Endothelial cell (in vitro differentiated cells): ENCODE results near the gene ABHD12. TPM values are rescaled to one million over a fixed set of nuclear protein-coding genes. Genes with fewer than 3 reads are reported as not detected.

Experiments used
- DNase-seq: peaks from one replicate; pipeline ENCODE4 v3.0.0; 2021; ENCODE audit warnings: low spot score
- H3K27ac Mint-ChIP-seq: one replicate; pipeline ENCODE4 v1.8.0; 2021; ENCODE audit warnings: mixed read lengths, inconsistent platforms; ENCODE audit not compliant: unreplicated experiment
- H3K27me3 Mint-ChIP-seq: one replicate; pipeline ENCODE4 v1.8.0; 2021; ENCODE audit warnings: mild to moderate bottlenecking, moderate library complexity, mixed read lengths, inconsistent platforms; ENCODE audit not compliant: unreplicated experiment
- H3K36me3 Mint-ChIP-seq: one replicate; pipeline ENCODE4 v1.8.0; 2021; ENCODE audit warnings: mild to moderate bottlenecking, low read depth, mixed read lengths, inconsistent platforms; ENCODE audit not compliant: unreplicated experiment
- H3K4me1 Mint-ChIP-seq: one replicate; pipeline ENCODE4 v1.8.0; 2021; ENCODE audit warnings: mild to moderate bottlenecking, mixed read lengths, inconsistent platforms; ENCODE audit not compliant: unreplicated experiment
- H3K4me3 Mint-ChIP-seq: one replicate; pipeline ENCODE4 v1.8.0; 2021; ENCODE audit warnings: mild to moderate bottlenecking, mixed read lengths, inconsistent platforms; ENCODE audit not compliant: unreplicated experiment
- H3K9me3 Mint-ChIP-seq: one replicate; pipeline ENCODE4 v1.8.0; 2021; ENCODE audit warnings: mixed read lengths, inconsistent platforms; ENCODE audit not compliant: unreplicated experiment
- total RNA-seq: library from RNA; stranded (reverse); fragmentation: NEBNext Ultra II Directional; extraction: Animal tissue kit (Norgen Biotek cat#: 25700); gene quantifications from one replicate; pipeline ENCODE4 v1.2.1, GENCODE V29; 2021; ENCODE audit not compliant: unreplicated experiment
- TF ChIP-seq, protein P1 (sequence below): fragments of 200-600 bp; sonication (generic); IDR thresholded peaks from one replicate; pipeline ENCODE4 v1.5.0; 2021; ENCODE audit warnings: antibody characterized with exemption; ENCODE audit not compliant: unreplicated experiment

The ABHD12 gene
- total RNA-seq, 1 donor from 2014 or later: 28.0 TPM

DNA sequence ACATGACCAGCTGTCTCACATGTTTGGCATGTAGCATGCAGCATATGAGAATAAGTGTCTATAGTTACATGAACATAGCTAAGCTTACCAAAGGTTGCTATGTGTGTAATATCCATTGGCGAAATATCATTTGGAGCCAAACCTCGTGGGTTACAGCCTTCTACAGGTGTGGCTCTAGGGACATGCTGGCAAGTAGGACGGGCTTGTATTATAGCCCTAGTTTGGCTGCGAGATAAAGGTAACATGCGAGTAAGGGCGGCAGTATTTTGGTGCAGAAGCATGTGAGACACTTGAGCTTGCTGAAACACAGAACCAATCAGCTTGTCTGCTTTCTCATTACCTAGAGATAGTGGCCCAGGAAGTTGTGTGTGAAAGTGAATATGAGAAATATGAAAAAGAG is 6.5 kb upstream of the ABHD12 start:
- Mint-ChIP-seq H3K27me3 (no peaks in the 10 kb centered on the region), H3K4me3 (no peak overlapping the region), H3K36me3 (no peaks in the 10 kb centered on the region), H3K4me1 (no peaks in the 10 kb centered on the region), H3K27ac (no peak overlapping the region), H3K9me3 (no peaks in the 10 kb centered on the region)
- TF ChIP-seq, protein P1, sequence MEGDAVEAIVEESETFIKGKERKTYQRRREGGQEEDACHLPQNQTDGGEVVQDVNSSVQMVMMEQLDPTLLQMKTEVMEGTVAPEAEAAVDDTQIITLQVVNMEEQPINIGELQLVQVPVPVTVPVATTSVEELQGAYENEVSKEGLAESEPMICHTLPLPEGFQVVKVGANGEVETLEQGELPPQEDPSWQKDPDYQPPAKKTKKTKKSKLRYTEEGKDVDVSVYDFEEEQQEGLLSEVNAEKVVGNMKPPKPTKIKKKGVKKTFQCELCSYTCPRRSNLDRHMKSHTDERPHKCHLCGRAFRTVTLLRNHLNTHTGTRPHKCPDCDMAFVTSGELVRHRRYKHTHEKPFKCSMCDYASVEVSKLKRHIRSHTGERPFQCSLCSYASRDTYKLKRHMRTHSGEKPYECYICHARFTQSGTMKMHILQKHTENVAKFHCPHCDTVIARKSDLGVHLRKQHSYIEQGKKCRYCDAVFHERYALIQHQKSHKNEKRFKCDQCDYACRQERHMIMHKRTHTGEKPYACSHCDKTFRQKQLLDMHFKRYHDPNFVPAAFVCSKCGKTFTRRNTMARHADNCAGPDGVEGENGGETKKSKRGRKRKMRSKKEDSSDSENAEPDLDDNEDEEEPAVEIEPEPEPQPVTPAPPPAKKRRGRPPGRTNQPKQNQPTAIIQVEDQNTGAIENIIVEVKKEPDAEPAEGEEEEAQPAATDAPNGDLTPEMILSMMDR: no peak
- DNase-seq: no peak

DNA sequence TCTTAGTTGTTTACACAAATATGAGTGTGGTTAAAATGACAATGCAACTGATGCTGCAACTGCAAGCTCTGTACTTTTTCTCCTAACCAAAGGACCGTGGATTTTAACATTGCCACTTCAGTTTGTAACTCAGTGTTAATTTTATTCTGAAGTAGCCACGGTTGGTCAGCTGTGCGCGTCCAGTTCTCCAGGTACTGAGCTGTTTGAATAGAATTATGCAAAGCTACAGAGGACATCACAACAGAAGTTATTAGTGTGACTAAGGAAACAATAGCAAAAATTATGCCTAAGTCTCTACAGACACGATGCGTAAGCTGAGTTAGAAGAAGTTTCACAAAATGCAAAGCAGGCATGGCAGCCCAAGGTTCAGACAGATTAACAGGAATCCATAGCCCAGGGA is 4.4 kb upstream of the ABHD12 start:
- H3K27me3 Mint-ChIP-seq: peaks cover 3% of the 10 kb centered on the region
- H3K4me1 Mint-ChIP-seq: no peaks in the 10 kb centered on the region
- TF ChIP-seq, protein P1: no peak
- H3K4me3 Mint-ChIP-seq: no peak overlapping the region
- H3K9me3 Mint-ChIP-seq: no peaks in the 10 kb centered on the region
- H3K36me3 Mint-ChIP-seq: no peaks in the 10 kb centered on the region
- DNase-seq: no peak
- no peak overlapping the region for H3K27ac Mint-ChIP-seq

- Mint-ChIP-seq H3K9me3 (no peaks in the 10 kb centered on the region), H3K27me3 (peaks cover 6% of the 10 kb centered on the region), H3K27ac (no peak overlapping the region), H3K36me3 (peaks cover 4% of the 10 kb centered on the region), H3K4me1 (peaks cover 3% of the 10 kb centered on the region), H3K4me3 (no peak overlapping the region)
- TF ChIP-seq, protein P1: no peak
- DNase-seq: no peak
Measured at GRCh38 chr20:25394276-25394675, 3.6 kb upstream of the ABHD12 start.

DNA sequence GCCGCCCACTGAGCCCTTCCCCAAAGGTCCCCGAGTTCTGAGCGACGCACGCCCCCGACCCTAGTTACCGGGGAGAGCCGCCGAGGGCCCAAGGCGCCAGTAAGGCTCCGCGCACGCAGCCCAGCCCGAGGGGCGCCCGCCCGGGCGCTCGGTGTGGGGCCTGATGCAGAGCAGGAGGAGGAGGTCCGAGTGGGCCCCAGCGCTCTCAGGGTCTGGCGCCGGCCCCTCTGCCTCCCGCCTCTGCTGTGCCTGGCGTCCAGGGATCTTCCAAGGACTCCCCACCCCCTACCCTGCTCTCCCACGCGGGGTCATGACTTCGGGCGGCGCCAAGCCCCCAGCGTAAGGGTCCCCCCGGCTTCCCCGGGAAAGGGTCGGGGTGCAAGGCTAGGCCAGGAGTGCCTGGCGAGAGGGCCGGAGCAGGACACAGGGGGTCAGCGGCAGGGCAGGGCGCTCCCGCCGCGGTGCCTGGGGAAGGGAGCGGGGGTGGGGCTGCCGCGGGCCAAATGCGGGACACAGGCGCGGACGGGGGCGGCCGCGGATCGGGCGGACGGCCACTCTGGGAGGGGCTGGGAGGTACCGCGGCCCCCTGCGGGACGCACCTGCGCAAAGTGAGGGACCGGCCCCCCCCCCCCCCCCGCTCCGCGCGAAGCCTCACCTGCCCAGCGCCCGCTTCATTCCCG is 637 bp downstream of the ABHD12 start:
- H3K27ac Mint-ChIP-seq: no peak overlapping the region
- peaks cover 6% of the 10 kb centered on the region for H3K36me3 Mint-ChIP-seq

DNA sequence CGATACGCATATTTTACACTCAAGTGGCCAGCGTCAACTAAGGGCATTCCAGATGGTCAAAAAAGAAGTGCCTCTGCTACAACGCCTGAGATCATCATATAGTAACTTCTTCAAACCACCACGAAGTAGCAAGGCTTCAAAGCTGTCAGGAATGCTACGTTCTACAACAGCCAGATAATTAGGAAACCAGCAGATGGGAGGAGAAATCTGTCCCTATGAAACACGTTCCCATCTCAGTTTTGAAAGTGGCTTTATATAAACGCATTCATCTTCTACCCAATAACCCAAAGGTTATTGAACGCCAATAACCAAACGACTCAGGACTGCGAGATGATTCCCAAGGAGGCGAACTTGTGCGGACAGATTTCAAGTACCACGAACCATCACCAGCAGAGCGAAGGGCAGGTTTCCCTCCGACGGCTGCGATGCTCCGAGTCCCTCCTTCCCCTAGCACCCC is 1.2 kb downstream of the ABHD12 start:
- peaks cover 9% of the 10 kb centered on the region for H3K4me1 Mint-ChIP-seq
- TF ChIP-seq, protein P1: no peak
- H3K9me3 Mint-ChIP-seq: no peaks in the 10 kb centered on the region
- DNase-seq: no peak
- H3K36me3 Mint-ChIP-seq: peaks cover 6% of the 10 kb centered on the region
- H3K4me3 Mint-ChIP-seq: peak overlapping the region; percentile 94
- peak overlapping the region; percentile 87 for H3K27ac Mint-ChIP-seq
- peaks cover 10% of the 10 kb centered on the region for H3K27me3 Mint-ChIP-seq

More for the DNA sequence above, 637 bp downstream of the ABHD12 start:
- Mint-ChIP-seq H3K27me3 (peaks cover 10% of the 10 kb centered on the region), H3K4me1 (peaks cover 9% of the 10 kb centered on the region), H3K4me3 (peak overlapping the region; percentile 94), H3K9me3 (no peaks in the 10 kb centered on the region)
- peak; percentile 45 for DNase-seq
- TF ChIP-seq, protein P1: no peak
